Activated naive CD4-positive, alpha-beta T cell treated with anti-CD3 and anti-CD28 coated beads, Interleukin-2, amount 50 U/mL, for 24 hours (primary cell): ENCODE measurements around the gene OTX1.
A peak's percentile ranks its signal among the peaks of the same experiment; 100 is the strongest.

ENCODE experiments used
- H3K27ac Mint-ChIP-seq: one replicate; pipeline ENCODE4 v1.8.0; 2021; ENCODE audit warnings: mild to moderate bottlenecking, mixed read lengths
- H3K27me3 Mint-ChIP-seq: one replicate; pipeline ENCODE4 v1.8.0; 2021; ENCODE audit warnings: mixed read lengths
- H3K36me3 Mint-ChIP-seq: one replicate; pipeline ENCODE4 v1.8.0; 2021; ENCODE audit warnings: mixed read lengths
- H3K4me1 Mint-ChIP-seq: one replicate; pipeline ENCODE4 v1.8.0; 2021; ENCODE audit warnings: mixed read lengths
- H3K4me3 Mint-ChIP-seq: one replicate; pipeline ENCODE4 v1.8.0; 2021; ENCODE audit warnings: mild to moderate bottlenecking, mixed read lengths
- H3K9me3 Mint-ChIP-seq: one replicate; pipeline ENCODE4 v1.8.0; 2021; ENCODE audit warnings: mixed read lengths

OTX1 gene

GRCh38 chr2:63038034-63038433 is 12.6 kb upstream of the OTX1 start:
- Mint-ChIP-seq H3K27me3 (peaks cover 2% of the 10 kb centered on the region), H3K9me3 (no peaks in the 10 kb centered on the region), H3K27ac (no peak overlapping the region), H3K4me1 (no peaks in the 10 kb centered on the region), H3K4me3 (no peak overlapping the region), H3K36me3 (peaks cover 8% of the 10 kb centered on the region)

- Mint-ChIP-seq H3K4me3 (no peak overlapping the region), H3K4me1 (no peaks in the 10 kb centered on the region), H3K27ac (no peak overlapping the region), H3K9me3 (no peaks in the 10 kb centered on the region), H3K27me3 (peaks cover 11% of the 10 kb centered on the region), H3K36me3 (peaks cover 18% of the 10 kb centered on the region)
Observed at GRCh38 chr2:63040586-63040985, 10.0 kb upstream of the OTX1 start.

- no peak overlapping the region for H3K27ac Mint-ChIP-seq
- peaks cover 2% of the 10 kb centered on the region for H3K4me1 Mint-ChIP-seq
- no peak overlapping the region for H3K4me3 Mint-ChIP-seq
- peaks cover 23% of the 10 kb centered on the region for H3K36me3 Mint-ChIP-seq
- no peaks in the 10 kb centered on the region for H3K9me3 Mint-ChIP-seq
- peaks cover 19% of the 10 kb centered on the region for H3K27me3 Mint-ChIP-seq
Observed at GRCh38 chr2:63041592-63041991, 9.0 kb upstream of the OTX1 start.

DNA sequence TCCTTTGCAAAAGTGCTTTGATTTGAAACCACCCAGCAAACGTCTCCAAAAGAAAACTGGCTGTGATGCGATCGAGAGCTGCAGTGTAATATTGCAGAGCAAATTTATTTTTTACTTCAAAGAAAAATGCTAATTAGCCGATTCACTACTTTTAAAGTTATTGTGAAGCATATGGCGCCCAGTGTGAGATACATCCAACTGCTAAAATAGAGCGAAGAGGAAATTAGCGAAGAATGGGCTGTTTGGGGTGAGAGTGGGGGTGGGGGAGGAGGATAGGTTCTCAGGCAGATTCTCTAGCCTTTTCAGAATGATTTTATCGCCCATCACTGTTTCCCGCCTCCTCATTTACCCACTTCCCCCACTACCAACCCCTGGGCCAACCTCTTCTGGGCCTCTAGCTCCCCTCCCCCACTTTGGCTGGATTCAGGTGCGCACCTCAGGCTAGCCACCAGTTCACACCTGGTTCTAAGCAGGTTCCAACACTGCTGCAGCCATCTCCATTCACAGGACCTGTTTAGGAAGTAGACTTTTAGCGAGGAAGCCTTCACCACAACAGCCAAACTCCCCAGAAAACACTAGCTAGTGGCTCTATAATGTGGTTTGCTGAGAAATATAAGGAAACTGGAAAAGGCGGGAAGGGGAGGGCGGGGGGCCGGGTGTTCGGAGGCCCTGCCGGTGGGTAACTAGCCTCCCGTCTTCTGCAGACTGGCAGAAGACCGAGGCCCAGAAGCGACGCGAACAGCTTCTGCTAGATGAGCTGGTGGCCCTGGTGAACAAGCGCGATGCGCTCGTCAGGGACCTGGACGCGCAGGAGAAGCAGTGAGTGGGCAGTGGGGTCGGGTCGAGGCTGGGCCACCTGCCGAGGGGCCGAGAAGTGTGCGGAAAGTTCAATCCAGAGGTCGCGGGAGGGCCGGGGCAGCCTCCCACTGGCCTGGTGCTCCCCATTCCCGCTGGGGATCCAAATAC is 6.0 kb upstream of the OTX1 start:
- Mint-ChIP-seq H3K9me3 (no peaks in the 10 kb centered on the region), H3K36me3 (peaks cover 16% of the 10 kb centered on the region), H3K27ac (no peak overlapping the region), H3K27me3 (peaks cover 40% of the 10 kb centered on the region), H3K4me3 (no peak overlapping the region), H3K4me1 (peaks cover 25% of the 10 kb centered on the region)

- H3K27ac Mint-ChIP-seq: no peak overlapping the region
- no peak overlapping the region for H3K4me3 Mint-ChIP-seq
- H3K4me1 Mint-ChIP-seq: peaks cover 35% of the 10 kb centered on the region
- H3K27me3 Mint-ChIP-seq: peaks cover 44% of the 10 kb centered on the region
- no peaks in the 10 kb centered on the region for H3K9me3 Mint-ChIP-seq
- H3K36me3 Mint-ChIP-seq: peaks cover 16% of the 10 kb centered on the region
Observed at GRCh38 chr2:63046552-63046951, 4.1 kb upstream of the OTX1 start.

GRCh38 chr2:63046961-63047320 is 3.7 kb upstream of the OTX1 start:
- peaks cover 35% of the 10 kb centered on the region for H3K4me1 Mint-ChIP-seq
- H3K27ac Mint-ChIP-seq: no peak overlapping the region
- H3K36me3 Mint-ChIP-seq: peaks cover 16% of the 10 kb centered on the region
- no peaks in the 10 kb centered on the region for H3K9me3 Mint-ChIP-seq
- peaks cover 44% of the 10 kb centered on the region for H3K27me3 Mint-ChIP-seq
- H3K4me3 Mint-ChIP-seq: peak overlapping the region; percentile 42

- Mint-ChIP-seq H3K9me3 (no peaks in the 10 kb centered on the region), H3K4me3 (peak overlapping the region; percentile 62), H3K36me3 (peaks cover 16% of the 10 kb centered on the region), H3K4me1 (peaks cover 41% of the 10 kb centered on the region), H3K27me3 (peaks cover 49% of the 10 kb centered on the region), H3K27ac (no peak overlapping the region)
Observed at GRCh38 chr2:63047321-63048279, 3.0 kb upstream of the OTX1 start.

- Mint-ChIP-seq H3K27me3 (peaks cover 52% of the 10 kb centered on the region), H3K36me3 (peaks cover 13% of the 10 kb centered on the region), H3K27ac (peak overlapping the region; percentile 18), H3K4me3 (peak overlapping the region; percentile 70), H3K4me1 (peaks cover 47% of the 10 kb centered on the region), H3K9me3 (no peaks in the 10 kb centered on the region)
Observed at GRCh38 chr2:63048367-63049171, 2.1 kb upstream of the OTX1 start.

GRCh38 chr2:63049211-63049969 is 1.2 kb upstream of the OTX1 start:
- H3K4me1 Mint-ChIP-seq: peaks cover 55% of the 10 kb centered on the region
- no peak overlapping the region for H3K27ac Mint-ChIP-seq
- no peaks in the 10 kb centered on the region for H3K9me3 Mint-ChIP-seq
- peaks cover 12% of the 10 kb centered on the region for H3K36me3 Mint-ChIP-seq
- H3K27me3 Mint-ChIP-seq: peaks cover 52% of the 10 kb centered on the region
- peak overlapping the region; percentile 90 for H3K4me3 Mint-ChIP-seq

- Mint-ChIP-seq H3K36me3 (peaks cover 10% of the 10 kb centered on the region), H3K4me1 (peaks cover 61% of the 10 kb centered on the region), H3K27me3 (peaks cover 57% of the 10 kb centered on the region), H3K27ac (no peak overlapping the region), H3K9me3 (no peaks in the 10 kb centered on the region), H3K4me3 (peak overlapping the region; percentile 90)
Observed at GRCh38 chr2:63049970-63050333, 678 bp upstream of the OTX1 start.

GRCh38 chr2:63051042-63051794 is 588 bp downstream of the OTX1 start:
- peak overlapping the region; percentile 51 for H3K27ac Mint-ChIP-seq
- peak overlapping the region; percentile 80 for H3K4me3 Mint-ChIP-seq
- H3K36me3 Mint-ChIP-seq: peaks cover under 1% of the 10 kb centered on the region
- H3K4me1 Mint-ChIP-seq: peaks cover 70% of the 10 kb centered on the region
- H3K9me3 Mint-ChIP-seq: no peaks in the 10 kb centered on the region
- peaks cover 59% of the 10 kb centered on the region for H3K27me3 Mint-ChIP-seq

- peaks cover 60% of the 10 kb centered on the region for H3K27me3 Mint-ChIP-seq
- peaks cover 72% of the 10 kb centered on the region for H3K4me1 Mint-ChIP-seq
- no peak overlapping the region for H3K27ac Mint-ChIP-seq
- no peaks in the 10 kb centered on the region for H3K36me3 Mint-ChIP-seq
- H3K4me3 Mint-ChIP-seq: no peak overlapping the region
- H3K9me3 Mint-ChIP-seq: no peaks in the 10 kb centered on the region
Observed at GRCh38 chr2:63051795-63052333, 1.2 kb downstream of the OTX1 start.

- H3K27ac Mint-ChIP-seq: no peak overlapping the region
- no peaks in the 10 kb centered on the region for H3K36me3 Mint-ChIP-seq
- H3K27me3 Mint-ChIP-seq: peaks cover 61% of the 10 kb centered on the region
- H3K4me3 Mint-ChIP-seq: peak overlapping the region; percentile 52
- H3K9me3 Mint-ChIP-seq: no peaks in the 10 kb centered on the region
- peaks cover 74% of the 10 kb centered on the region for H3K4me1 Mint-ChIP-seq
Observed at GRCh38 chr2:63052411-63053080, 1.9 kb downstream of the OTX1 start.
